Central memory CD8-positive, alpha-beta T cell (primary cell): Measurements from ENCODE around the gene NVL.

Source experiments
- ATAC-seq: fragments of 150-1000 bp; cut with Tn5 transposase; replicated peaks from 2 replicates; pipeline ENCODE4 v1.10.0; 2022; ENCODE audit warnings: mild to moderate bottlenecking, moderate FRiP score, moderate number of reproducible peaks; ENCODE audit not compliant: poor library complexity, severe bottlenecking; ENCODE audit errors: extremely low read depth
- DNase-seq, 2 donors: peaks; one replicate each; pipeline ENCODE4 v3.0.0; 2021; ENCODE audit warnings: low spot score in 2 of 2
- H3K27ac Mint-ChIP-seq: one replicate; pipeline ENCODE4 v1.8.0; 2022; ENCODE audit warnings: low read depth, mild to moderate bottlenecking, moderate library complexity, mixed read lengths
- H3K27me3 Mint-ChIP-seq: one replicate; pipeline ENCODE4 v1.8.0; 2022; ENCODE audit warnings: mixed read lengths
- H3K36me3 Mint-ChIP-seq: one replicate; pipeline ENCODE4 v1.8.0; 2022; ENCODE audit warnings: mild to moderate bottlenecking, moderate library complexity, mixed read lengths; ENCODE audit not compliant: insufficient read depth
- H3K4me1 Mint-ChIP-seq: one replicate; pipeline ENCODE4 v1.8.0; 2022; ENCODE audit warnings: mixed read lengths
- H3K4me3 Mint-ChIP-seq: one replicate; pipeline ENCODE4 v1.8.0; 2022; ENCODE audit warnings: mild to moderate bottlenecking, moderate library complexity, mixed read lengths
- H3K9me3 Mint-ChIP-seq: one replicate; pipeline ENCODE4 v1.8.0; 2022; ENCODE audit warnings: mixed read lengths

Gene NVL

GRCh38 chr1:224205438-224205840 lies 124.5 kb downstream of the NVL start:
- ATAC-seq (peak; percentile 74), DNase-seq (no peak)
- peak overlapping the region; percentile 21 for H3K4me3 Mint-ChIP-seq
- H3K27ac Mint-ChIP-seq: peak overlapping the region; percentile 27
- no peaks in the 10 kb centered on the region for H3K36me3 Mint-ChIP-seq
- no peaks in the 10 kb centered on the region for H3K27me3 Mint-ChIP-seq
- H3K4me1 Mint-ChIP-seq: peaks cover 6% of the 10 kb centered on the region
- H3K9me3 Mint-ChIP-seq: no peaks in the 10 kb centered on the region

GRCh38 chr1:224203243-224204016 lies 126.5 kb downstream of the NVL start:
- H3K27ac Mint-ChIP-seq: no peak overlapping the region
- ATAC-seq: no peak
- peaks cover 6% of the 10 kb centered on the region for H3K4me1 Mint-ChIP-seq
- no peaks in the 10 kb centered on the region for H3K9me3 Mint-ChIP-seq
- no peaks in the 10 kb centered on the region for H3K27me3 Mint-ChIP-seq
- no peaks in the 10 kb centered on the region for H3K36me3 Mint-ChIP-seq
- DNase-seq: no peak
- no peak overlapping the region for H3K4me3 Mint-ChIP-seq

GRCh38 chr1:224201853-224202252 lies 128.1 kb downstream of the NVL start:
- no peak for ATAC-seq
- Mint-ChIP-seq H3K4me3 (no peak overlapping the region), H3K4me1 (peaks cover 6% of the 10 kb centered on the region), H3K27ac (no peak overlapping the region), H3K9me3 (no peaks in the 10 kb centered on the region), H3K36me3 (no peaks in the 10 kb centered on the region), H3K27me3 (no peaks in the 10 kb centered on the region)
- no peak for DNase-seq

GRCh38 chr1:224201383-224201782 lies 128.6 kb downstream of the NVL start:
- Mint-ChIP-seq H3K9me3 (no peaks in the 10 kb centered on the region), H3K4me1 (peaks cover 6% of the 10 kb centered on the region), H3K4me3 (no peak overlapping the region), H3K27ac (no peak overlapping the region), H3K27me3 (no peaks in the 10 kb centered on the region), H3K36me3 (no peaks in the 10 kb centered on the region)
- no peak for ATAC-seq
- no peak for DNase-seq

GRCh38 chr1:224199679-224200078 lies 130.3 kb downstream of the NVL start:
- Mint-ChIP-seq H3K4me3 (no peak overlapping the region), H3K4me1 (peaks cover 5% of the 10 kb centered on the region), H3K9me3 (no peaks in the 10 kb centered on the region), H3K36me3 (peaks cover 8% of the 10 kb centered on the region), H3K27me3 (no peaks in the 10 kb centered on the region), H3K27ac (no peak overlapping the region)
- DNase-seq (no peak), ATAC-seq (no peak)

GRCh38 chr1:224198572-224198971 lies 131.4 kb downstream of the NVL start:
- H3K4me3 Mint-ChIP-seq: no peak overlapping the region
- H3K36me3 Mint-ChIP-seq: peaks cover 14% of the 10 kb centered on the region
- H3K4me1 Mint-ChIP-seq: peaks cover 5% of the 10 kb centered on the region
- DNase-seq: no peak
- H3K27ac Mint-ChIP-seq: peak overlapping the region; percentile 22
- ATAC-seq: no peak
- H3K27me3 Mint-ChIP-seq: no peaks in the 10 kb centered on the region
- H3K9me3 Mint-ChIP-seq: no peaks in the 10 kb centered on the region

GRCh38 chr1:224196813-224197600 lies 133.0 kb downstream of the NVL start:
- Mint-ChIP-seq H3K4me3 (no peak overlapping the region), H3K27ac (no peak overlapping the region), H3K9me3 (no peaks in the 10 kb centered on the region), H3K36me3 (peaks cover 26% of the 10 kb centered on the region), H3K4me1 (peaks cover 5% of the 10 kb centered on the region), H3K27me3 (no peaks in the 10 kb centered on the region)
- DNase-seq (no peak), ATAC-seq (no peak)

- ATAC-seq: no peak
- Mint-ChIP-seq H3K27me3 (no peaks in the 10 kb centered on the region), H3K36me3 (peaks cover 45% of the 10 kb centered on the region), H3K4me3 (no peak overlapping the region), H3K27ac (no peak overlapping the region), H3K4me1 (peaks cover 9% of the 10 kb centered on the region), H3K9me3 (no peaks in the 10 kb centered on the region)
- DNase-seq: no peak
These were observed 136.5 kb downstream of the NVL start for GRCh38 chr1:224193319-224193966.

- H3K4me3 Mint-ChIP-seq: no peak overlapping the region
- no peak overlapping the region for H3K27ac Mint-ChIP-seq
- H3K9me3 Mint-ChIP-seq: no peaks in the 10 kb centered on the region
- ATAC-seq: no peak
- H3K4me1 Mint-ChIP-seq: peaks cover 12% of the 10 kb centered on the region
- no peaks in the 10 kb centered on the region for H3K27me3 Mint-ChIP-seq
- peaks cover 45% of the 10 kb centered on the region for H3K36me3 Mint-ChIP-seq
- no peak for DNase-seq
These were observed 137.7 kb downstream of the NVL start for GRCh38 chr1:224192082-224192788.

- H3K36me3 Mint-ChIP-seq: peaks cover 42% of the 10 kb centered on the region
- H3K4me1 Mint-ChIP-seq: peaks cover 22% of the 10 kb centered on the region
- no peaks in the 10 kb centered on the region for H3K9me3 Mint-ChIP-seq
- H3K27ac Mint-ChIP-seq: no peak overlapping the region
- DNase-seq: no peak
- no peaks in the 10 kb centered on the region for H3K27me3 Mint-ChIP-seq
- no peak for ATAC-seq
- H3K4me3 Mint-ChIP-seq: no peak overlapping the region
These were observed 140.4 kb downstream of the NVL start for GRCh38 chr1:224189561-224189960.

- ATAC-seq (no peak), DNase-seq (no peak)
- Mint-ChIP-seq H3K27ac (peak overlapping the region; percentile 80), H3K9me3 (no peaks in the 10 kb centered on the region), H3K4me3 (peak overlapping the region; percentile 50), H3K36me3 (peaks cover 39% of the 10 kb centered on the region), H3K27me3 (no peaks in the 10 kb centered on the region), H3K4me1 (peaks cover 27% of the 10 kb centered on the region)
These were observed 141.7 kb downstream of the NVL start for GRCh38 chr1:224188286-224188685.

GRCh38 chr1:224185208-224185607 lies 144.8 kb downstream of the NVL start:
- H3K27ac Mint-ChIP-seq: peak overlapping the region; percentile 94
- no peaks in the 10 kb centered on the region for H3K9me3 Mint-ChIP-seq
- no peak for ATAC-seq
- H3K4me1 Mint-ChIP-seq: peaks cover 38% of the 10 kb centered on the region
- no peak for DNase-seq
- H3K36me3 Mint-ChIP-seq: peaks cover 35% of the 10 kb centered on the region
- H3K4me3 Mint-ChIP-seq: peak overlapping the region; percentile 78
- no peaks in the 10 kb centered on the region for H3K27me3 Mint-ChIP-seq
